HG02623 (cell line): ENCODE results near the gene ZSCAN2.

Experiments used
- ATAC-seq: cut with Tn5 transposase; IDR thresholded peaks from one replicate; pipeline ENCODE4 v1.9.1; 2021; ENCODE audit warnings: moderate library complexity; ENCODE audit not compliant: unreplicated experiment

The ZSCAN2 gene

GRCh38 chr15:84668221-84668982, 67.6 kb downstream of the ZSCAN2 start:
- no peak for ATAC-seq

GRCh38 chr15:84669726-84670125, 68.9 kb downstream of the ZSCAN2 start:
- ATAC-seq: no peak

- no peak for ATAC-seq
Measured at GRCh38 chr15:84671211-84671610, 70.4 kb downstream of the ZSCAN2 start.
